Cardiac septum (tissue), 1 donor: ENCODE results near the gene FGF14. TPM values are rescaled to one million over a fixed set of nuclear protein-coding genes. Genes with fewer than 3 reads are reported as not detected.

Source experiments
- DNase-seq: peaks from one replicate; pipeline ENCODE4 v3.0.0-alpha.2; 2020; ENCODE audit warnings: low spot score
- intact Hi-C: fragments of 100-400 bp; cut with DNase I; formaldehyde crosslinking; loops from one replicate; pipeline ENCODE4 v1.14.0; 2022
- microRNA-seq: library from miRNA; unstranded; fragments of <30 nt; microRNA quantifications from one replicate; pipeline ENCODE4 v1.2.0, GENCODE V29; 2020
- total RNA-seq: library from RNA; stranded (reverse); fragmentation: NEBNext Ultra II Directional; extraction: Animal tissue kit (Norgen Biotek cat#: 25700); gene quantifications from one replicate; pipeline ENCODE4 v1.2.1, GENCODE V29; 2021
- donor health status: DM: no; HTN: no; CAD: no.

Gene FGF14
- total RNA-seq, 1 donor from 2014 or later = 4.8 TPM

- no peak for DNase-seq
- intact Hi-C loops = no loop called here
Observed at GRCh38 chr13:101703081-101703480, 698.8 kb downstream of the FGF14 start.

- intact Hi-C loops = no loop called here
- no peak for DNase-seq
Observed at GRCh38 chr13:101700598-101700997, 701.2 kb downstream of the FGF14 start.

- no peak for DNase-seq
- intact Hi-C loops = no loop called here
Observed at GRCh38 chr13:101698400-101698799, 703.4 kb downstream of the FGF14 start.

- no peak for DNase-seq
- intact Hi-C loops = no loop called here
Observed at GRCh38 chr13:101697745-101698144, 704.1 kb downstream of the FGF14 start.

- DNase-seq = no peak
- intact Hi-C loops = no loop called here
Observed at GRCh38 chr13:101695870-101696516, 705.9 kb downstream of the FGF14 start.

GRCh38 chr13:101691341-101691860, 710.4 kb downstream of the FGF14 start:
- DNase-seq = no peak
- intact Hi-C loops = no loop called here

GRCh38 chr13:101690871-101691270, 711.0 kb downstream of the FGF14 start:
- intact Hi-C loops = no loop called here
- DNase-seq = no peak

- DNase-seq = no peak
- intact Hi-C loops = no loop called here
Observed at GRCh38 chr13:101686003-101686402, 715.8 kb downstream of the FGF14 start.

- DNase-seq = no peak
- intact Hi-C loops = no loop called here
Observed at GRCh38 chr13:101681834-101682233, 720.0 kb downstream of the FGF14 start.

GRCh38 chr13:101673360-101674105, 728.3 kb downstream of the FGF14 start:
- intact Hi-C loops = no loop called here
- DNase-seq = no peak

GRCh38 chr13:101661839-101662238, 740.0 kb downstream of the FGF14 start:
- no peak for DNase-seq
- intact Hi-C loops = no loop called here

Small RNAs within 50 kb of the gene (microRNA-seq; reads per million reads assigned to microRNA genes)
- gene MIR2681 (6.7 reads per million, percentile 15 among the genes with 10 or more reads in this experiment), gene MIR4705 (4.4 reads per million, percentile 4 among the genes with 10 or more reads in this experiment)

Other genes starting within 250 kb of the FGF14 start
- 31.0 TPM for gene TPP2, start 194.9 kb upstream of the FGF14 start, total RNA-seq